Activated T-helper 1 cell treated with anti-CD3 and anti-CD28 coated beads, Interleukin-2, amount 50 U/mL, for 16 hours (primary cell): ENCODE data around the gene MARCHF9.
A peak's percentile ranks its signal among the peaks of the same experiment; 100 is the strongest.

Source experiments
- DNase-seq, 2 donors: peaks; one replicate each; pipeline ENCODE4 v3.0.0-alpha.2; 2020; ENCODE audit warnings: low read depth in 1 of 2, low spot score in 1 of 2

Gene MARCHF9

DNA sequence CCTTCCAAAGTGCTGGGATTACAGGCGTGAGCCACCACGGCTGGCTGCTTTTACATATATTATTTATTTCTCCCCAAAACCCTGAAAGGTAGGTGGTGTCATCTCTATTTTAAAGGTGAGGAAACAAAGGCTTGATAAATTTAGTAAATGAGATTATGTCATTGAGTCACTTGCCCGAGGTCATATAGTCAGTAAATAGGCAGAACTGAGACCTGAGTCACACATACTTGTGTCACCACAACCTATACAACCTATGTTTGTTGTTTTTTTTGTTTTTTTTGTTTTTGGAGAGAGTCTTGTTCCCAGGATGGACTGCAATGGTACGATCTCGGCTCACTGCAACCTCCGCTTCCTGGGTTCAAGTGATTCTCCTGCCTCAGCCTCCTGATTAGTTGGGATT lies 40.5 kb downstream of the MARCHF9 start:
- no peak for DNase-seq

DNA sequence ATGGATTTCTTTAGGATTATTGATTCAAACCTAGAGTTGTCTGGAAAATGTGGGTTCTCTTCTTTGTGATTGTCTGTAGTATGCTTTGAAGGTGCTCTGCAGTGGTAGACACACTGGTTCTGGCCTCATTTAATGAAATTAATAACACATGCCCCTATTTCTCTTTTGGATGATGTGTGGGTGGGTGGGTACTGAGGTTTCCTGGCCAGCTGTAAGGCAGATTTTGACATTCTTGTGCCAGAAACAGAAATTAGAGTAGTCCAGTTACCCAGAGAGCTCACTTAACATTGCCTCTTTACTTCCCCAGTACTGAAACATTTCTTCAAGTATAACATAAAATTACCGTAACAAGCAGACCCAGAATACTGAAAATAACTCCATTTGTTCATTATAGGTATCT lies 42.1 kb downstream of the MARCHF9 start:
- no peak for DNase-seq

DNA sequence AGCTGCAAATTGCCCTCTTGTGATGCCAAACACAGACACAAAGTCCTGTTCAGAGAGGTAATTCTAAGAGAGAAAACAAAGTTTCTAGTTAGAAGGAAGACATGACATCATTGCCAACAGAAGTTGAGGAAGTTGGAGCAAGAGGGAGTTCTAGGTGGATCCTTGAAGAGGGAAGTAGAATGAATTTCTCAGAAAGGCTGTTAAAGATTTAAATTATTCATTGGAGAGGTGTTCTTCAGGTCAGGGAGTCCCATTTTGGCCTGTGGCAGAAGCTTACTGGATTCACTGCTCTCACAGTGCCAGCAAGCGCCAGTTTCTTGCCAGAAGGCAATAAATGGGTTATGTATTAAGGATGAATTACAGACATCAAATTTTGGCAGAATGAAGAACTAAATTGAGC lies 43.0 kb downstream of the MARCHF9 start:
- DNase-seq: no peak

DNA sequence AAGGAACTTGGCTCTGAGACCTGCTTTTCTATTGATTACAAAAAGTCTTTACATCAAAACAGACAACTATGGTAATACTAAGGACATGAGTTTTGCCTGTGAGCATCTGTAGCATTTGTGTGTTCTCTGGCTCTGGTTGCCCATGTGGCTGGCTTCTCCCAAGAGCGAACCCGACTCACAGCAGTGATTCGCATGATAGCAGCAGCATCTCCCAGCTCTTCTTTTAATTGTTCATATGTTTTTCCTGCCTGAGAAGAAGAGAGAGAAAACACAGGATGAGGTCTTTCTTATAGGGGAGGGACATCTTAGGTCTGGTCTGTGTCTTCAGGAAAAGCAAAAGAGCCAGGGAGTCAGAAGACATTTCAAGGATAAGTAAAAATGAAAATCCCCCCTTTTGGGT lies 46.1 kb downstream of the MARCHF9 start:
- no peak for DNase-seq

DNA sequence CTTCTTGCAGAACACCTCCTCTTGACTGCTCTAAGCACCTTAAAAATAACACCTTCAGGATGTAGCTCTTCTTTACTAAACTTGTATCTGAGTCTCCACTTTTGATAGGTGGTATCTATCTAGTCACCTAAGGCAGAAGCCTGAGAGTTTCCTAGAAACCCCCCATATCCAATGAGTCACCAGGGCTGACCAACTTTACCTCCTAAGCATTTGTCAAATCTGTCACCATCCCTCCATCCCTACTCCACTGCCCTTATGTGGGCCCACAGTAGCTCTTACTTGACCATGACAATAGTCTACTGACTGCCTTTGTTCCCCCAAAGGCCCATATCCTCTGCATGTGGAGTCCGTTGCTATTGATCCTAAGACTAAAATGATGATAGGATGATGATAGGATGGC lies 47.7 kb downstream of the MARCHF9 start:
- DNase-seq: no peak

DNA sequence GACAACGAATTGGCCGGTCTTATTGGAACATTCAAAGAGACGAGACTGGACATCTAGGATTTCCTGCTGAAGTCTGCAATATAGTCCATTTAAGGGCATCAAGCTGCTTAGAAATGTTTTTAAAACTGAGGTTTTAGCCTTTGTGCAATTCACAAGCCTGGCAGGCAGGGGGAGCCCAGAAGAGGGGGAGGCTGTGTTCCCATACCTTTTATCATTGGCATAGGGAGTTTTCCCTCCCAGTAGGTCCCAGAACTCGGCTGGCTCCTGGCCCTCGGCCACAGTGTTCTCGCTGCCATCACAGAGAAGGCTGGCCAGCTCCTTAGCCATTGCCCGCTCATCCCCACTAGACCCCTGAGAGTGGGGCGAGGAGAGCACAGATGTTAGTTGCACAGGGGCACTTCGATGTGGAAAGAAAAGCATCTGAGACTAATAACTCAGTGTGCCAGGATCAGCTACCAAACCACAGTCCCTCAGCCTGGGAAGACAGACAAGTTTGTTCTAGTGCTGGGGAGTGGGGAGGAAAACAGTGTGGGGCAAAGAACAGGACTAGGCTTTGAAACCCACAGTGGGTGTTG lies 48.5 kb downstream of the MARCHF9 start:
- peak in 1 of 2 donors; percentile 11 for DNase-seq

DNA sequence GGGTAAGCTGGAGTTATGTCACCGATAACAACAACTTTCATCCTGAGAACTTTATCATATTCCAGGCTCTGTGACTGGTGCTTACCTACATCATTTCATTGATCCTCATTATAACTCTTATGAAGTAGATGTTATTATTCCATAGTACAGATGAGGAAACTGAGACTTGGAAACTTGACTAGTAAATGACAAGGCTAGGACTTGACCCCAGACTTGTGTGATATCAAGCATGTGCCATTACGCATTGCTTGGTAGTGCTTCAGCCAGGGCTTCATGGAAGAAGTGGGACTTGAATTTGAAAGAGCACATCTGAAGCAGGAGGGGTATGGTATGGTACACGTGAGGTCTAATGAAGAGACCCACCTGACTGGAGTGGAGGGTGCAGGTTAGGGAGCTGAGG lies 51.8 kb downstream of the MARCHF9 start:
- DNase-seq: no peak

DNA sequence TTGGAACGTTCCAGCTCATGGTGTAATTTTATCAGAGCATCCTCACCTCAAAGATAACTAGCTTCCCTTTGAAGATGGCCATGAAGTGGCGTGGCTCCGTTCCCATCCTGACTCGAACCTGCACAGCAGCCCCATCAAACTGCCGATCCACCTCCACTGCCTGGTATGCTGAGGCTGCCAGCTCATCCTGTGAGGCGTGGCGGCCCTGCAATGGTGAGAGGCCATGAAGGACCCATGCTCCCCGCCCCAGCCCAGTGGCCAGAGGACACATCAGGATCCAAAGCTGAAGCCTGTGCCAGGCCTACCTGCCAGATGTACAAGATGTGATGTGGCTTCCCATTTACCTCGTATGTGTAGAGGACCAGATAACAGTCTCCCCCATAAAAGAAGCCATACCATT lies 52.4 kb downstream of the MARCHF9 start:
- DNase-seq: no peak

DNA sequence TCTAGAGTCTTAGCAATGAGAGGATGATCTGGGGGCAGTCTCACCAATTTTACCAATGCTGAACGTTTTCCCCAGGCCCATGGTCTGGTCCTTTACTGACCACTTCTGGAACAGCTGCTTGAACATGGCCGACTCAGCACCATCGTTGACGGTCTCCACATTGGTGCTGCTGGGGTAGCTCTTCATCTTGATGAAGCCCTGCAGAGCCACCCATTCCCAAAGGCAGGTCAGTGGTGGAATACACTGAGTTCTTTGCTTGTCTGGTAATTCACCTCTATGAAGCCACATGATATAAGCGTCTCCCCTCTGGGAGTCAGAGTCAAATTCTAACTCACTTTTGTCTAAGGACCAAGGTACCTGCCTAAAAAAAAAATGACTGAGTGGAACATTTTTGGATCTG lies 53.4 kb downstream of the MARCHF9 start:
- DNase-seq: no peak

DNA sequence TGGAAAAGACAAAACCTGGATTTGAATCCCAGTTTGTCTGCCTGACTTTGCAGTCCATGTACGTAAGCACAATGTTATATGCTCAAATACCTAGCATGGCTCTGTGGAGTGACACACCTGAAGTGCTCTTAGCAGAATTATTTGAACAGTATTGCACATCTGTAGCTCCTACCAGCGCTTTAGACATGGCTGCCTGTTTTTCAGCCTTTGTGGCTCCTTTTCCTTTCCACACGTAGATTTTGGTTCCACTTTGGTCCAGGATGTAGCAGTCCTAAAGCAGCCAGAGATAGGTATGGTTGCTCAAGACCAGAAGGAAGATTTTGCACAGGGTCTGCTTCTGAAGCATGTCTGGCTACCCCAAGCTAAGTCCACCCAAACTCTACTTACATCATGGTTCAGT lies 54.5 kb downstream of the MARCHF9 start:
- no peak for DNase-seq
